OCI-LY3 (cell line): Measurements from ENCODE around the gene GAK.

ENCODE experiments used
- EZH2phosphoT487 ChIP-seq: fragments of 200-600 bp; shearing (Covaris generic); IDR thresholded peaks from 2 replicates; pipeline ENCODE4 v1.6.1; 2018; ENCODE audit warnings: antibody characterized with exemption, mixed run types, low read depth
- TF ChIP-seq, protein P1 (sequence below): fragments of 200-600, 300-600 bp; sonication (generic); IDR thresholded peaks from 2 replicates; pipeline ENCODE4 v1.5.1; 2014; ENCODE audit warnings: antibody characterized with exemption, low read length, low read depth

DNA sequence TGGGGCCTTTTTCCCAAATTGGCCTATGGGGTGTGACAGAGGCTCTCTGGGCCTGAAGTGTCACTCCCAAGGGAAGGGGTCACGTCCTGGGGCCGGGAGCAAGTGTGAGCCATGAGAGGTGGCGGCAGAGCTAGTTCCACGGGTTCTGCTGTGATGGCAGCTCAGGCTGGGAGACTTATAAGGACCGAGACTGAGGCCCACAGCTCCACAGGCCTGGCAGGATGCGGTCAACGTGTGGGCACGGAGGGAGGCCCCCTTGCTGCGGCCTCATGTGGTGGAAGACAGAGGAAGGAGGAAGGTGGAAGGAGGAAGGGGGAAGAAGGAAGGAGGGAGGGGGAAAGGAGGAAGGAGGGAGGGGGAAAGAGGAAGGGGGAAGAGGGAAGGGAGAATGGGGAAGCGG is 99.0 kb downstream of the GAK start:
- TF ChIP-seq, protein P1, sequence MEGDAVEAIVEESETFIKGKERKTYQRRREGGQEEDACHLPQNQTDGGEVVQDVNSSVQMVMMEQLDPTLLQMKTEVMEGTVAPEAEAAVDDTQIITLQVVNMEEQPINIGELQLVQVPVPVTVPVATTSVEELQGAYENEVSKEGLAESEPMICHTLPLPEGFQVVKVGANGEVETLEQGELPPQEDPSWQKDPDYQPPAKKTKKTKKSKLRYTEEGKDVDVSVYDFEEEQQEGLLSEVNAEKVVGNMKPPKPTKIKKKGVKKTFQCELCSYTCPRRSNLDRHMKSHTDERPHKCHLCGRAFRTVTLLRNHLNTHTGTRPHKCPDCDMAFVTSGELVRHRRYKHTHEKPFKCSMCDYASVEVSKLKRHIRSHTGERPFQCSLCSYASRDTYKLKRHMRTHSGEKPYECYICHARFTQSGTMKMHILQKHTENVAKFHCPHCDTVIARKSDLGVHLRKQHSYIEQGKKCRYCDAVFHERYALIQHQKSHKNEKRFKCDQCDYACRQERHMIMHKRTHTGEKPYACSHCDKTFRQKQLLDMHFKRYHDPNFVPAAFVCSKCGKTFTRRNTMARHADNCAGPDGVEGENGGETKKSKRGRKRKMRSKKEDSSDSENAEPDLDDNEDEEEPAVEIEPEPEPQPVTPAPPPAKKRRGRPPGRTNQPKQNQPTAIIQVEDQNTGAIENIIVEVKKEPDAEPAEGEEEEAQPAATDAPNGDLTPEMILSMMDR = no peak
- TF ChIP-seq EZH2phosphoT487 = no peak
